Activated B cell treated with CpG ODN at 0.5 μM for 24 hours (primary cell): Measurements from ENCODE around the gene MYO9B. TPM values are rescaled to one million over a fixed set of nuclear protein-coding genes. Genes with fewer than 3 reads are reported as not detected.

ENCODE experiments used
- ATAC-seq: fragments of 200-7000 bp; cut with Tn5 transposase; one replicate; pipeline ENCODE4 v1.10.0; 2021; ENCODE audit warnings: low read depth, mild to moderate bottlenecking, moderate library complexity
- CTCF ChIA-PET: fragments of 350-600 bp; sonication (Branson Sonifier 250); formaldehyde crosslinking; loops from one replicate; lab custom pipeline; 2021; ENCODE audit warnings: antibody characterized with exemption; lab: Charles Lee
- POLR2A ChIA-PET: fragments of 350-600 bp; sonication (Branson Sonifier 250); formaldehyde crosslinking; loops from one replicate; lab custom pipeline; 2021; ENCODE audit warnings: antibody characterized with exemption; lab: Charles Lee
- DNase-seq: peaks from one replicate; pipeline ENCODE4 v3.0.0; 2022
- H3K27ac Mint-ChIP-seq: one replicate; pipeline ENCODE4 v1.8.0; 2020; ENCODE audit warnings: mixed read lengths
- H3K27me3 Mint-ChIP-seq: one replicate; pipeline ENCODE4 v1.8.0; 2021; ENCODE audit warnings: mixed read lengths
- H3K36me3 Mint-ChIP-seq: one replicate; pipeline ENCODE4 v1.8.0; 2021; ENCODE audit warnings: low read depth, mixed read lengths
- H3K4me1 Mint-ChIP-seq: one replicate; pipeline ENCODE4 v1.8.0; 2021; ENCODE audit warnings: mixed read lengths
- H3K4me3 Mint-ChIP-seq: one replicate; pipeline ENCODE4 v1.8.0; 2020; ENCODE audit warnings: mild to moderate bottlenecking, mixed read lengths
- H3K9me3 Mint-ChIP-seq: one replicate; pipeline ENCODE4 v1.8.0; 2020; ENCODE audit warnings: mixed read lengths
- intact Hi-C: fragments of 100-400 bp; cut with micrococcal nuclease; formaldehyde crosslinking; loops from one replicate; pipeline ENCODE4 v1.15.1; 2024
- total RNA-seq: library from RNA; stranded (reverse); gene quantifications from 2 replicates; pipeline ENCODE4 v1.2.3, GENCODE V29; 2022
- TF ChIP-seq, protein P1 (sequence below): fragments of 200-600 bp; IDR thresholded peaks from one replicate; pipeline ENCODE4 v1.8.0; 2022; ENCODE audit warnings: antibody characterized with exemption, mild to moderate bottlenecking

MYO9B gene
- total RNA-seq, 1 donor from 2014 or later: 239 TPM

DNA sequence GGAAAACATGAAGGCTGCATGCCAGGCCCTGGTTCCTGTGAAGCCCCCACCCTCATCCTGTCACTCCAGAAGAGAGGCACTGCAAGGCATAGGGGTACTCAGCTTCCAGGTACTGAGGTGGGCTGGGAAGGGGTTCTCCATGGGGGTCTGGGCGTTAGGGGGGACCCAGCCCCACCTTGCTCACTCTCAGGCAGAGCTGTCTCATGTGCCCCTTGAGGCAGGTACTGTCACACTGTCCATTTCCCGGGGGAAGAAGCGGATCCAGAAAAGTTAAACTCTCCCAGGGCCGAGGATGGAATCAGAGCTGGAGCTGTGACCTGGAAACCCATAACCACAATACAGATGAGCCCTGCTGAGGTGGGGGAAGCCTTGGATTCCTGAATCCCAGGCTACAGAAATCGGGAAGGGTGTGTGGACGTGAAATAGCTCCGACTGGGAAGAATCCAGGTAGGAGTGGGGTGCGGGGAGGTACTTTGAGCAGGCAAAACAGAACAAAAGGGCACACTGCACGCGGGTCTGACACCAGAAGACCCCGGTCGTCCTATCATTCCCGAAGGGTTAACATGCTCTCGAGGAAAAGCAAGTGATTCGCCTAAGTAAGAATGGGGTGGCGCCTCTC is 139.0 kb downstream of the MYO9B start:
- peaks cover 24% of the 10 kb centered on the region for H3K4me1 Mint-ChIP-seq

DNA sequence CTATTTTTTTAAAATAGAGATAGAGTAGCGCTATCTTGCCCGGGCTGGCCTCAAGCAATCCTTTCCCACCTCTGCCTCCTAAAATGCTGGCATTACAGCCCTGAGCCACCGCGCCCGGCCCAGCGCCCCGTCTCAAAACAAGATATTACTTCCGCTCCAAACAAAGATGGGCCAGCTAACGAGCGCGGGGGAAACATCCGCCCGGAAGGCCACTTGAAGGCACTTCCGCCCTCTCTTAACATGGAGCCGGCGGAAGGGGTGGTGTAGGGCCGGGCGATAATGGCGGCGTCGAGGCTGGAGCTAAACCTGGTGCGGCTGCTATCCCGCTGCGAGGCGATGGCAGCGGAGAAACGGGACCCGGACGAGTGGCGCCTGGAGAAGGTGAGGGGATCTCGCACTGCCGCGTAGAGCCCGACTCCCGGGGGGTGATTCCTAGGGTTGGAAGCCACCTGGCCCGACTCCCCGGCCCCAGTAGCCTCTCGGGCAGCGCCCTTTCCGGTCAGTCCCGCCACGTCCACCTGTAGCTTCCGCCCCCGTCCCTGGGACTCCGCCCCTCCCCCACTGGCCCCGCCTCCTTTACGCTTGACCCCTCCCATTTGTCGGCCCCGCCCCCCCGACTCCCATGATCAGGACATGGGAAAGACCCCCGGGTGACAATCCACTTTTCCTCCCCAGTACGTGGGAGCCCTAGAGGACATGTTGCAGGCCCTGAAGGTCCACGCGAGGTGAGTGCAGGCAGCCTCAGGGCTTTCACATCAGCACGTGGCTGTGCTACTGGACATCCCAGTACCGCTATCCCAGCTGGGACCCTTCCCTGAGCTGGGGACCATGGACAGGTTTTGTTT is 139.8 kb downstream of the MYO9B start, which contains the start of gene USE1:
Gene USE1, plus strand, starts transcription at position 231 of the 845 bp plus-strand sequence. Its CDS starts 49 bp downstream, at position 280.
- peak; percentile 92 for ATAC-seq
- H3K36me3 Mint-ChIP-seq: peaks cover 53% of the 10 kb centered on the region
- intact Hi-C loops: loop anchor here (1.0 to 10.0 kb wide), 6 partner anchors 11 to 321 kb away; partner anchors contain the start of genes BABAM1, GTPBP3 and OCEL1
- POLR2A ChIA-PET: interaction anchor here (0.5 to 2.7 kb wide), 29 partner anchors 9 to 1342 kb away, joined by 3 to 63 read pairs (median 4); partner anchors contain the start of genes ANKLE1, BABAM1, DDA1 and HAUS8
- peak within 1 kb of the TSS; percentile 91 for H3K4me3 Mint-ChIP-seq
- no peaks in the 10 kb centered on the region for H3K9me3 Mint-ChIP-seq
- no peaks in the 10 kb centered on the region for H3K27me3 Mint-ChIP-seq
- TF ChIP-seq, protein P1, sequence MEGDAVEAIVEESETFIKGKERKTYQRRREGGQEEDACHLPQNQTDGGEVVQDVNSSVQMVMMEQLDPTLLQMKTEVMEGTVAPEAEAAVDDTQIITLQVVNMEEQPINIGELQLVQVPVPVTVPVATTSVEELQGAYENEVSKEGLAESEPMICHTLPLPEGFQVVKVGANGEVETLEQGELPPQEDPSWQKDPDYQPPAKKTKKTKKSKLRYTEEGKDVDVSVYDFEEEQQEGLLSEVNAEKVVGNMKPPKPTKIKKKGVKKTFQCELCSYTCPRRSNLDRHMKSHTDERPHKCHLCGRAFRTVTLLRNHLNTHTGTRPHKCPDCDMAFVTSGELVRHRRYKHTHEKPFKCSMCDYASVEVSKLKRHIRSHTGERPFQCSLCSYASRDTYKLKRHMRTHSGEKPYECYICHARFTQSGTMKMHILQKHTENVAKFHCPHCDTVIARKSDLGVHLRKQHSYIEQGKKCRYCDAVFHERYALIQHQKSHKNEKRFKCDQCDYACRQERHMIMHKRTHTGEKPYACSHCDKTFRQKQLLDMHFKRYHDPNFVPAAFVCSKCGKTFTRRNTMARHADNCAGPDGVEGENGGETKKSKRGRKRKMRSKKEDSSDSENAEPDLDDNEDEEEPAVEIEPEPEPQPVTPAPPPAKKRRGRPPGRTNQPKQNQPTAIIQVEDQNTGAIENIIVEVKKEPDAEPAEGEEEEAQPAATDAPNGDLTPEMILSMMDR: no peak
- CTCF ChIA-PET: interaction anchor here (3.0 kb wide), 1 partner anchor 20 kb away, joined by 9 read pairs; no protein-coding TSS in a partner anchor
- peaks cover 19% of the 10 kb centered on the region for H3K4me1 Mint-ChIP-seq
- peak; percentile 73 for DNase-seq
- peak within 1 kb of the TSS; percentile 96 for H3K27ac Mint-ChIP-seq

More for the DNA sequence above, 139.0 kb downstream of the MYO9B start:
- POLR2A ChIA-PET: interaction anchor here (0.5 to 2.7 kb wide), 23 partner anchors 9 to 887 kb away, joined by 3 to 63 read pairs (median 5); partner anchors contain the start of genes BABAM1, DDA1, HAUS8 and MRPL34
- H3K27me3 Mint-ChIP-seq: no peaks in the 10 kb centered on the region
- H3K9me3 Mint-ChIP-seq: no peaks in the 10 kb centered on the region
- H3K27ac Mint-ChIP-seq: peak overlapping the region; percentile 96
- TF ChIP-seq, protein P1: no peak
- H3K4me3 Mint-ChIP-seq: peak overlapping the region; percentile 91
- intact Hi-C loops: loop anchor here (1.0 to 10.0 kb wide), 6 partner anchors 12 to 320 kb away; partner anchors contain the start of genes BABAM1, GTPBP3 and OCEL1
- CTCF ChIA-PET: interaction anchor here (3.0 kb wide), 1 partner anchor 21 kb away, joined by 9 read pairs; no protein-coding TSS in a partner anchor
- DNase-seq (no peak), ATAC-seq (no peak)
- peaks cover 56% of the 10 kb centered on the region for H3K36me3 Mint-ChIP-seq

DNA sequence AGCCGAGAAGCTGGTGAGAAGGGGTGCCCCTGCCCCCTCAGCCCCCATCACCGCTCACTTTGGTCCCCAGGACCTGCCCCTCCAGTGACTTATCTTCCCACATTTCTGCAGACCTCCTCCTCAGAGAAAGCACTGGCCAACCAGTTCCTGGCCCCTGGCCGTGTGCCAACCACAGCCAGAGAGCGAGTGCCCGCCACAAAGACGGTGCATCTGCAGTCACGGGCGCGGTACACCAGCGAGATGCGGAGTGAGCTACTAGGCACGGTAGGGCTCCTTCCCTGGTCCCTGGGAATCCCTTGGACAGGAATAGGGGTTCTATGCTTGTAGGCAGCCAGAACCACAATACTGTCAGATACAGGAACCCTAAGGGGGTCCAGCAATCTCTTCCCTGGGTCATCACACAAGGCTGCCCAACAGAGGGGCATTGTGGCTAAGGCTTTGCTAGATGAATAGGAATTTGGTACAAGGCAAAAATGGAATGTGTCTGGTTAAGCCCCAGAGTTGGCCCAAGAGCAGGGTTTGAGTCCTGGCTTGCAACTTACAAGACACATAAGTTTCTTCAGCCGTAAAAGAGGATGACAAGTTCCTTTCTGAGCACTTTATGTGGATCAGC is 140.6 kb downstream of the MYO9B start:
- TF ChIP-seq, protein P1: no peak
- Mint-ChIP-seq H3K36me3 (peaks cover 47% of the 10 kb centered on the region), H3K4me1 (peaks cover 15% of the 10 kb centered on the region), H3K9me3 (no peaks in the 10 kb centered on the region), H3K27ac (peak overlapping the region; percentile 96), H3K4me3 (peak overlapping the region; percentile 91), H3K27me3 (no peaks in the 10 kb centered on the region)
- ChIA-PET POLR2A (interaction anchor here (0.7 to 2.7 kb wide), 13 partner anchors 8 to 204 kb away, joined by 3 to 63 read pairs (median 9); partner anchors contain the start of genes ANKLE1, BABAM1, DDA1 and HAUS8), CTCF (interaction anchor here (3.0 kb wide), 1 partner anchor 20 kb away, joined by 9 read pairs; no protein-coding TSS in a partner anchor)
- DNase-seq (no peak), ATAC-seq (no peak)
- intact Hi-C loops: loop anchor here (10.0 kb wide), 1 partner anchor 321 kb away; no protein-coding TSS in a partner anchor

DNA sequence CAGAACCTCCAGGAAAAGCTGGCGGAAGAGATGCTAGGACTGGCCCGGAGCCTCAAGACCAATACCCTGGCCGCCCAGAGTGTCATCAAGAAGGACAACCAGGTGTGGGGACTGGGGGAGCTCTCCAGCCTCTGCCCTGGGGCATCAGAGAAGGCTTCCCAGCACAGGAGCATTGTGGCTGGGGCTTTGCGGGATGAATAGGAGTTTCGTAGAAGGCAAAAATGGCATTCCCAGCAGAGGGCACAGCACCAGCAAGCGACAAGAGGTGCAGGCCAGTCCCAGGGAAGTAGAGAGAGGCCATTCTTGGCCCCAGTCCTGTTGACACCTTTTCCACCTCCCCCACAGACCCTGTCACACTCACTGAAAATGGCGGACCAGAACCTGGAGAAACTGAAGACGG is 143.7 kb downstream of the MYO9B start:
- intact Hi-C loops: loop anchor here (10.0 kb wide), 1 partner anchor 324 kb away; no protein-coding TSS in a partner anchor
- POLR2A ChIA-PET: interaction anchor here (0.7 kb wide), 1 partner anchor 34 kb away, joined by 6 read pairs; no protein-coding TSS in a partner anchor
- Mint-ChIP-seq H3K4me1 (peaks cover 15% of the 10 kb centered on the region), H3K4me3 (no peak overlapping the region), H3K36me3 (peaks cover 34% of the 10 kb centered on the region), H3K27ac (no peak overlapping the region), H3K27me3 (no peaks in the 10 kb centered on the region), H3K9me3 (no peaks in the 10 kb centered on the region)
- TF ChIP-seq, protein P1: no peak
- CTCF ChIA-PET: no interaction called here
- no peak for ATAC-seq
- no peak for DNase-seq
